GM12878 (cell line): Measurements from ENCODE around the gene PDE10A. TPM values are rescaled to one million over a fixed set of nuclear protein-coding genes. Genes with fewer than 3 reads are reported as not detected.

Source experiments
- ATAC-seq: fragments of 200-7000 bp; cut with Tn5 transposase; 3 replicates; pipeline ENCODE4 v1.9.1; 2020; ENCODE audit warnings: mild to moderate bottlenecking, moderate library complexity
- BruUV-seq: library from RNA; stranded (reverse); fragments of 400-500 nt; replicated peaks from 2 replicates; lab custom pipeline; 2021; lab: Mats Ljungman, UMichigan
- CTCF ChIA-PET: fragments of 300-600 bp; sonication (Branson Sonifier 250); formaldehyde crosslinking; extraction: SDS; loops from one replicate; lab custom pipeline; 2021; ENCODE audit warnings: inconsistent platforms; lab: Yijun Ruan, JAX
- POLR2A ChIA-PET: fragments of 350-600 bp; formaldehyde crosslinking; extraction: SDS; loops from one replicate; lab custom pipeline; 2021; ENCODE audit warnings: inconsistent platforms; lab: Charles Lee
- RAD21 ChIA-PET: fragments of 300-600 bp; sonication (Branson Sonifier 250); formaldehyde crosslinking; loops from one replicate; lab custom pipeline; 2023; ENCODE audit warnings: antibody characterized with exemption; ENCODE audit not compliant: unreplicated experiment; lab: Charles Lee
- SMC1A ChIA-PET: fragments of 300-600 bp; sonication (Branson Sonifier 250); formaldehyde crosslinking; loops from one replicate; lab custom pipeline; 2023; ENCODE audit not compliant: unreplicated experiment, uncharacterized antibody; lab: Charles Lee
- DNase-seq: peaks from one replicate; pipeline ENCODE4 v3.0.0-alpha.2; 2011; ENCODE audit warnings: low read depth, low spot score
- FAIRE-seq: peaks from 3 replicates; lab custom pipeline; 2011; peaks lifted over from hg19 to GRCh38; lab: Jason Lieb, UNC
- H2AFZ ChIP-seq: 2 replicates; pipeline ENCODE4 v1.6.0; 2011; ENCODE audit warnings: low read depth, low read length, control low read depth; ENCODE audit not compliant: control insufficient read depth
- H3K27ac ChIP-seq: 2 replicates; pipeline ENCODE4 v1.5.1; 2011; ENCODE audit warnings: control low read depth; ENCODE audit not compliant: control insufficient read depth, insufficient read depth
- H3K27me3 ChIP-seq, 2 experiments: replicated peaks in 1 of 2; 2 replicates each; pipeline versions ENCODE4 v1.6.0 to v1.6.1; 2011; ENCODE audit warnings: low read length in 1 of 2; ENCODE audit not compliant: control insufficient read depth in 2 of 2, insufficient read depth in 2 of 2
- H3K36me3 ChIP-seq, 2 experiments: 2 replicates each; pipeline ENCODE4 v1.5.1; 2011; ENCODE audit warnings: low read length in 1 of 2; ENCODE audit not compliant: control insufficient read depth in 2 of 2, insufficient read depth in 2 of 2
- H3K4me1 ChIP-seq: 2 replicates; pipeline ENCODE4 v1.6.1; 2011; ENCODE audit warnings: mild to moderate bottlenecking, low read length, moderate library complexity, mixed read lengths; ENCODE audit not compliant: control insufficient read depth, insufficient read depth
- H3K4me2 ChIP-seq: 2 replicates; pipeline ENCODE4 v1.6.0; 2011; ENCODE audit warnings: control low read depth; ENCODE audit not compliant: control insufficient read depth, insufficient read depth
- H3K4me3 ChIP-seq: fragments of 200-600 bp; sonication (generic); 2 replicates; pipeline ENCODE4 v1.5.1; 2016
- H3K79me2 ChIP-seq: 2 replicates; pipeline ENCODE4 v1.6.0; 2011; ENCODE audit warnings: low read length; ENCODE audit not compliant: control insufficient read depth, insufficient read depth
- H3K9ac ChIP-seq: 2 replicates; pipeline ENCODE4 v1.8.0; 2011; ENCODE audit warnings: low read length, control low read depth, mixed read lengths; ENCODE audit not compliant: control insufficient read depth, insufficient read depth
- H3K9me3 ChIP-seq: replicated peaks from 3 replicates; pipeline ENCODE4 v1.5.1; 2011; ENCODE audit warnings: mild to moderate bottlenecking, low read length; ENCODE audit not compliant: control insufficient read depth, insufficient read depth
- H4K20me1 ChIP-seq: 2 replicates; pipeline ENCODE4 v1.6.0; 2011; ENCODE audit not compliant: control insufficient read depth, insufficient read depth
- EP300 ChIP-seq, 2 experiments: fragments of 150-350 bp in 1 of 2; IDR thresholded peaks; 2 replicates each; pipeline ENCODE4 v1.6.1; 2011 to 2012; ENCODE audit warnings: low read depth in 2 of 2, low read length in 2 of 2, borderline replicate concordance in 1 of 2, improper control_type of control experiment in 1 of 2, inconsistent platforms in 1 of 2; ENCODE audit not compliant: control insufficient read depth in 1 of 2
- FOS ChIP-seq: IDR thresholded peaks from 3 replicates; pipeline ENCODE4 v1.6.1; 2011; ENCODE audit warnings: borderline replicate concordance; ENCODE audit not compliant: insufficient read length; ENCODE audit errors: extremely low read depth
- GATAD2B ChIP-seq: fragments of 450-650 bp; conservative IDR thresholded peaks from 2 replicates; pipeline ENCODE4 v1.6.1; 2017; ENCODE audit warnings: low read depth, mild to moderate bottlenecking, moderate library complexity
- JUNB ChIP-seq: IDR thresholded peaks from 2 replicates; pipeline ENCODE4 v1.6.1; 2016; ENCODE audit warnings: antibody characterized with exemption, mild to moderate bottlenecking
- NKRF ChIP-seq: fragments of 450-650 bp; conservative IDR thresholded peaks from 2 replicates; pipeline ENCODE4 v1.6.1; 2017; ENCODE audit warnings: mild to moderate bottlenecking, moderate library complexity
- PRDM15 ChIP-seq: fragments of 450-650 bp; formaldehyde crosslinking; IDR thresholded peaks from 2 replicates; pipeline ENCODE4 v1.4.0; 2020; ENCODE audit warnings: mild to moderate bottlenecking, moderate library complexity
- SMARCA5 ChIP-seq: fragments of 450-650 bp; IDR thresholded peaks from 2 replicates; pipeline ENCODE4 v1.6.1; 2017; ENCODE audit warnings: mild to moderate bottlenecking
- WGBS: methylation state at CpG from one replicate; pipeline ENCODE4 v1.1.6; 2016; ENCODE audit warnings: low lambda C conversion rate; ENCODE audit not compliant: insufficient replicate concordance, insufficient coverage; ENCODE audit errors: missing lambda C conversion rate; 5-methylcytosine and 5-hydroxymethylcytosine counted together
- in situ Hi-C: fragments of 300-500 bp; cut with MboI; formaldehyde crosslinking; loops from 9 replicates; pipeline ENCODE4 v1.14.3; 2018; ENCODE audit warnings: mixed read lengths
- intact Hi-C: fragments of 100-400 bp; cut with micrococcal nuclease; formaldehyde crosslinking; loops from one replicate; pipeline ENCODE4 v1.14.2; 2022; ENCODE audit not compliant: unreplicated experiment
- polyA plus RNA-seq, 11 experiments: library from polyadenylated mRNA; depleted of rRNA in 4 of 11; unstranded in 6 of 11; stranded (reverse) in 5 of 11; fragments of >200 nt; fragmentation: Nextera tagmentation in 4 of 11; fragmentation: Illumina TruSeq in 1 of 11; extraction: Ambion mirVana in 4 of 11; extraction: Trizol in 1 of 11; gene quantifications; 1 replicate in 1 of 11; 2 replicates in 10 of 11; pipeline versions ENCODE4 v1.2.1 to v1.2.3, GENCODE V29; 2011 to 2016; ENCODE audit warnings: inconsistent platforms in 2 of 11, missing spikeins in 2 of 11, low read depth in 1 of 11
- total RNA-seq, 4 experiments: library from RNA; depleted of rRNA in 3 of 4; stranded (reverse); fragments of >200 nt in 3 of 4; fragmentation: Illumina TruSeq in 1 of 4; extraction: Trizol in 1 of 4; gene quantifications; 2 replicates each; pipeline versions ENCODE4 v1.2.1 to v1.2.3, GENCODE V29; 2013 to 2021
- TF ChIP-seq, protein P1 (sequence below): IDR thresholded peaks from 2 replicates; pipeline ENCODE4 v1.6.1; 2011; ENCODE audit warnings: low read depth, mild to moderate bottlenecking, low read length, moderate library complexity, borderline replicate concordance; ENCODE audit errors: extremely low read depth
- TF ChIP-seq, protein P2 (sequence below): fragments of 450-650 bp; IDR thresholded peaks from 2 replicates; pipeline ENCODE4 v1.6.1; 2016; ENCODE audit warnings: mild to moderate bottlenecking

PDE10A gene
- total and polyA plus RNA-seq, 10 of the 15 experiments (the other 5 are each of a cell fraction or from before 2014, with no cell fraction given) = under 0.01 to 1.3 (median 0.03) TPM; not detected in 2

- POLR2A ChIA-PET = no interaction called here
- Histone ChIP-seq H3K27ac (no peak overlapping the region), H3K4me2 (no peak overlapping the region), H3K27me3 (no peaks in the 10 kb centered on the region), H3K4me1 (no peaks in the 10 kb centered on the region), H3K36me3 (no peaks in the 10 kb centered on the region), H3K4me3 (no peak overlapping the region), H3K9me3 (no peaks in the 10 kb centered on the region; the same call in 2 of the 3 replicates), H3K9ac (no peak overlapping the region), H2AFZ (no peak overlapping the region), H4K20me1 (no peaks in the 10 kb centered on the region), H3K79me2 (no peaks in the 10 kb centered on the region)
- RAD21 ChIA-PET = no interaction called here
- no peak for TF ChIP-seq SMARCA5
- TF ChIP-seq FOS = no peak
- TF ChIP-seq, protein P1, sequence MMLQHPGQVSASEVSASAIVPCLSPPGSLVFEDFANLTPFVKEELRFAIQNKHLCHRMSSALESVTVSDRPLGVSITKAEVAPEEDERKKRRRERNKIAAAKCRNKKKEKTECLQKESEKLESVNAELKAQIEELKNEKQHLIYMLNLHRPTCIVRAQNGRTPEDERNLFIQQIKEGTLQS = no peak
- no peak for TF ChIP-seq EP300 (IDR thresholded peaks at IDR 0.05; ENCODE audit: borderline replicate concordance in 1 of 2, control insufficient read depth in 1 of 2, low read depth in 2 of 2, low read length in 2 of 2)
- no peak for TF ChIP-seq GATAD2B
- no peak for TF ChIP-seq JUNB
- intact Hi-C loops = loop anchor here (10.0 kb wide), 1 partner anchor 658 kb away; no protein-coding TSS in a partner anchor
- in situ Hi-C loops = no loop called here
- DNase-seq = no peak
- BruUV-seq = no TSS peak
- CTCF ChIA-PET = no interaction called here
- no peak for FAIRE-seq
- no peak for ATAC-seq
- SMC1A ChIA-PET = no interaction called here
Observed at GRCh38 chr6:165446331-165446730, 216.7 kb downstream of the PDE10A start.

GRCh38 chr6:165443462-165443861, 219.6 kb downstream of the PDE10A start:
- ATAC-seq (no peak), FAIRE-seq (no peak), DNase-seq (no peak)
- CTCF ChIA-PET = no interaction called here
- in situ Hi-C loops = no loop called here
- Histone ChIP-seq H3K36me3 (no peaks in the 10 kb centered on the region), H3K27ac (no peak overlapping the region), H3K27me3 (no peaks in the 10 kb centered on the region), H3K9me3 (no peaks in the 10 kb centered on the region; the same call in 2 of the 3 replicates), H3K4me2 (no peak overlapping the region), H3K79me2 (no peaks in the 10 kb centered on the region), H2AFZ (no peak overlapping the region), H3K4me3 (no peak overlapping the region), H3K4me1 (no peaks in the 10 kb centered on the region), H4K20me1 (no peaks in the 10 kb centered on the region), H3K9ac (no peak overlapping the region)
- BruUV-seq = no TSS peak
- WGBS = 18% methylated on average over 4 of the region's 4 CpGs
- POLR2A ChIA-PET = no interaction called here
- intact Hi-C loops = loop anchor here (5.0 to 10.0 kb wide), 2 partner anchors 279 to 661 kb away; no protein-coding TSS in a partner anchor
- SMC1A ChIA-PET = no interaction called here
- RAD21 ChIA-PET = no interaction called here
- TF ChIP-seq NKRF (no peak), JUNB (no peak), PRDM15 (CRISPR knock-in tag) (no peak), GATAD2B (no peak)
- TF ChIP-seq, protein P2, sequence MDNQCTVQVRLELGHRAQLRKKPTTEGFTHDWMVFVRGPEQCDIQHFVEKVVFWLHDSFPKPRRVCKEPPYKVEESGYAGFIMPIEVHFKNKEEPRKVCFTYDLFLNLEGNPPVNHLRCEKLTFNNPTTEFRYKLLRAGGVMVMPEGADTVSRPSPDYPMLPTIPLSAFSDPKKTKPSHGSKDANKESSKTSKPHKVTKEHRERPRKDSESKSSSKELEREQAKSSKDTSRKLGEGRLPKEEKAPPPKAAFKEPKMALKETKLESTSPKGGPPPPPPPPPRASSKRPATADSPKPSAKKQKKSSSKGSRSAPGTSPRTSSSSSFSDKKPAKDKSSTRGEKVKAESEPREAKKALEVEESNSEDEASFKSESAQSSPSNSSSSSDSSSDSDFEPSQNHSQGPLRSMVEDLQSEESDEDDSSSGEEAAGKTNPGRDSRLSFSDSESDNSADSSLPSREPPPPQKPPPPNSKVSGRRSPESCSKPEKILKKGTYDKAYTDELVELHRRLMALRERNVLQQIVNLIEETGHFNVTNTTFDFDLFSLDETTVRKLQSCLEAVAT = no peak
